Ovary (tissue), 9 donors: ENCODE measurements around the gene MAP3K9. TPM values are rescaled to one million over a fixed set of nuclear protein-coding genes. Genes with fewer than 3 reads are reported as not detected.

Experiments
- DNase-seq, 5 donors: peaks; one replicate each; pipeline ENCODE4 v3.0.0-alpha.2; 2019 to 2020
- H3K27ac ChIP-seq, 2 donors: fragments of 200-600 bp; one replicate each; pipeline versions ENCODE4 v1.5.1 to v1.8.0; 2019 to 2022
- H3K27me3 ChIP-seq: fragments of 200-600 bp; one replicate; pipeline ENCODE4 v1.8.0; 2022
- H3K36me3 ChIP-seq: fragments of 200-600 bp; sonication (generic); one replicate; pipeline ENCODE4 v1.5.1; 2019
- H3K4me1 ChIP-seq: one replicate; pipeline ENCODE4 v1.8.1; 2013; ENCODE audit warnings: mild to moderate bottlenecking, moderate library complexity; ENCODE audit not compliant: insufficient read depth
- H3K4me3 ChIP-seq: fragments of 200-600 bp; sonication (generic); one replicate; pipeline ENCODE4 v1.5.1; 2017
- H3K9me3 ChIP-seq, 2 donors: fragments of 200-600 bp in 1 of 2; sonication (generic) in 1 of 2; one replicate each; pipeline versions ENCODE4 v1.5.1 to v1.8.1; 2013 to 2019; ENCODE audit warnings: mild to moderate bottlenecking in 1 of 2, moderate library complexity in 1 of 2
- EP300 ChIP-seq: sonication (generic); formaldehyde crosslinking; IDR thresholded peaks from one replicate; pipeline ENCODE4 v1.6.1; 2017; ENCODE audit warnings: antibody characterized with exemption
- POLR2A ChIP-seq: fragments of 450-650 bp; IDR thresholded peaks from one replicate; pipeline ENCODE4 v1.6.1; 2017; ENCODE audit warnings: antibody characterized with exemption, mild to moderate bottlenecking, moderate library complexity
- WGBS, 3 donors: extraction: QIAGEN DNeasy Blood & Tissue Kit in 1 of 3; methylation state at CpG; one replicate each; pipeline versions ENCODE4 v1.1.5 to v1.1.7; 2013 to 2017; 5-methylcytosine and 5-hydroxymethylcytosine counted together
- intact Hi-C, 4 donors: fragments of 100-400 bp; cut with DNase I; formaldehyde crosslinking; loops; one replicate each; pipeline versions ENCODE4 v1.11.0 to v1.15.1; 2022 to 2023
- polyA plus RNA-seq, 2 donors: library from polyadenylated mRNA; stranded (reverse); fragments of 200-250 nt in 1 of 2; fragments of 350-450 nt in 1 of 2; fragmentation: Illumina TruSeq in 1 of 2; extraction: RNeasy Lipid Tissue Mini Kit (QIAGEN cat#74804) in 1 of 2; gene quantifications; one replicate each; pipeline ENCODE4 v1.2.3, GENCODE V29; 2013 to 2014
- total RNA-seq, 7 donors: library from RNA; depleted of rRNA in 2 of 7; stranded (reverse); fragments of >200 nt in 2 of 7; fragmentation: NEBNext Ultra II Directional in 3 of 7; extraction: Animal tissue kit (Norgen Biotek cat#: 25700) in 3 of 7; gene quantifications; one replicate each; pipeline versions ENCODE4 v1.1.0 to v1.2.4, GENCODE V29; 2016 to 2023
- TF ChIP-seq, protein P1 (sequence below), 3 donors: fragments of 450-650 bp in 2 of 3; fragments of 200-600 bp in 1 of 3; IDR thresholded peaks; one replicate each; pipeline versions ENCODE4 v1.5.1 to v1.8.0; 2016 to 2022; ENCODE audit warnings: antibody characterized with exemption in 3 of 3, mild to moderate bottlenecking in 1 of 3
- donor health status: DM: no; HTN: no; CAD: no; lungs with moderate emphysema.
- donor health status: DM: no; HTN: no; CAD: no.
- donor health status: Bipolar disorder and iron deficiency.
- donor health status: DM: yes; HTN: yes; CAD: no.
- donor health status: DM: no; HTN: no; CAD: no.
- donor health status: DM: yes; HTN: yes; CAD: no.

MAP3K9 gene
- total and polyA plus RNA-seq, 9 donors: 0.80 to 3.7 (median 1.9) TPM

DNA sequence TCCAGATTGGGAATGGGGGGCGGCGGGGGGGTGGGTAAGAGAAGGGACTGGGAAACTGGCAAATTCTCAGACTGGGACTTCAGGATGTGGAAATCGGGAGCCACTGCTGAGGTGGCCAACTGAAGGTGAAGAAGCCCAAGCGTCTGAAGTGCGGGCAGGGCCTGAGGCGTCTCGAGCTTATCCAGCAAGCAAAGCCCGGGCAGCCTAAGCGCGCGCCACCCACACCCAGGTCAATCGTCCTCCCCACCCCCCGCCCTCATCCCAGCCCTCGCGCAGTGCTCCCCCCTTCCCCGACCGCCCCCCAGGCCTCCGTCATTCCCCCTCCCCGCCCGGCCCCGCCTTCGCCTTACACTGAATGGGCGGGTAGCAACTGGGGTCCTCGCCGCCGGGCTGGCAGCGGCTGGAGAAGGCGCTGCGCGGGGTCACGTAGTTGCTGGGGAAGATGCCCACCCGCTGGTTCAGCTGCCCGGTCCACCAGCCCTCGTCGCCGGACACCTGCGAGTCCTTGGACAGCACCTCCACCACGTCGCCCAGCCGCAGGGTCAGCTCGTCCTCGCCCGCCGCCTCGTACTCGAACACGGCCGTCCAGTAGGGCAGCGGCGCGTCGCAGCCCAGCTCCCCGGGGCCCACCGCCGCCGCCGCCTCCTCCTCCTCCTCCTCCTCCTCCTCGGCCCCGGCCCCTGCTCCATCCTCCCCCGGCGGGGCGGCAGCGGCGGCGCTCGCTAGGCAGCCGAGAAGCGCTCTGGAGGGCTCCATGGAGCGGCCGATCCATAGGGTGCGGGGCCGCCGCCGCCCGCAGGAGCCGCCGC, 693 bp downstream of the MAP3K9 start:
- H3K36me3 ChIP-seq: no peaks in the 10 kb centered on the region
- 1% methylated on average over 26 to 77 of the region's 77 CpGs for WGBS, 3 donors
- no peaks in the 10 kb centered on the region for H3K27me3 ChIP-seq
- peak; percentile 24 to 52 (median 47) for DNase-seq
- no peaks in the 10 kb centered on the region for H3K9me3 ChIP-seq
- no peaks in the 10 kb centered on the region for H3K4me1 ChIP-seq
- intact Hi-C loops: no loop called here
- H3K27ac ChIP-seq: peak overlapping the region; percentile 57 to 70
- peak overlapping the region; percentile 56 for H3K4me3 ChIP-seq
- TF ChIP-seq, protein P1, sequence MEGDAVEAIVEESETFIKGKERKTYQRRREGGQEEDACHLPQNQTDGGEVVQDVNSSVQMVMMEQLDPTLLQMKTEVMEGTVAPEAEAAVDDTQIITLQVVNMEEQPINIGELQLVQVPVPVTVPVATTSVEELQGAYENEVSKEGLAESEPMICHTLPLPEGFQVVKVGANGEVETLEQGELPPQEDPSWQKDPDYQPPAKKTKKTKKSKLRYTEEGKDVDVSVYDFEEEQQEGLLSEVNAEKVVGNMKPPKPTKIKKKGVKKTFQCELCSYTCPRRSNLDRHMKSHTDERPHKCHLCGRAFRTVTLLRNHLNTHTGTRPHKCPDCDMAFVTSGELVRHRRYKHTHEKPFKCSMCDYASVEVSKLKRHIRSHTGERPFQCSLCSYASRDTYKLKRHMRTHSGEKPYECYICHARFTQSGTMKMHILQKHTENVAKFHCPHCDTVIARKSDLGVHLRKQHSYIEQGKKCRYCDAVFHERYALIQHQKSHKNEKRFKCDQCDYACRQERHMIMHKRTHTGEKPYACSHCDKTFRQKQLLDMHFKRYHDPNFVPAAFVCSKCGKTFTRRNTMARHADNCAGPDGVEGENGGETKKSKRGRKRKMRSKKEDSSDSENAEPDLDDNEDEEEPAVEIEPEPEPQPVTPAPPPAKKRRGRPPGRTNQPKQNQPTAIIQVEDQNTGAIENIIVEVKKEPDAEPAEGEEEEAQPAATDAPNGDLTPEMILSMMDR (IDR thresholded peaks at IDR 0.05): no peak
- TF ChIP-seq EP300: no peak
- no peak for TF ChIP-seq POLR2A

DNA sequence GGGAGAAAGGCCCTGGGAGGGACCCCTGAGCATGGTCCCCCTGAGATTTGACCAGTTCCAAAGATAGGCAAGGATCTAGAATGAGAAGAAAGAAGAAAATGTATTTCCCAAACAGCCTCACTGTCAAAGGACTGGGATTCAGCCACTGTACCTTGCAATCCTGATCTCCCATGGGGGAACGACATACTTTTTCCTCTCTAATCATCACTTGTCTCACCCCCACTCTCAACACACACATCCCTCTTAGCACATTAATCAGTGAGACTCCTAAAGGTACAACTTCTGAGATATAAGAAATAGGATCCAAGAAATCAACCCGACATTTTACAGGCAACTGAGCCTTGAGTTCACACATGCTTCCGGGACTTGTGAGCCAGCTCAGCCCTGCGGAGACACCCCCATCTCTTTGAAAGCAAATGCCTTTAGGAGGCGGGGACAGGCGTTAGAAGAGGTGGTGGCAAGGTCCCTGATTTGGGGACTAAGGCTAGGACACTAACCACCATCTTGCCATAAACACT, 1.4 kb downstream of the MAP3K9 start:
- H3K4me1 ChIP-seq: no peaks in the 10 kb centered on the region
- H3K27me3 ChIP-seq: no peaks in the 10 kb centered on the region
- TF ChIP-seq, protein P1 (IDR thresholded peaks at IDR 0.05): no peak
- TF ChIP-seq POLR2A (no peak), EP300 (no peak)
- no peak overlapping the region for H3K27ac ChIP-seq
- no peaks in the 10 kb centered on the region for H3K36me3 ChIP-seq
- DNase-seq: no peak
- intact Hi-C loops: no loop called here
- H3K9me3 ChIP-seq: no peaks in the 10 kb centered on the region
- H3K4me3 ChIP-seq: peak overlapping the region; percentile 56
- WGBS, 3 donors: 15 to 21% (median 19%) methylated on average over 6 of the region's 6 CpGs

DNA sequence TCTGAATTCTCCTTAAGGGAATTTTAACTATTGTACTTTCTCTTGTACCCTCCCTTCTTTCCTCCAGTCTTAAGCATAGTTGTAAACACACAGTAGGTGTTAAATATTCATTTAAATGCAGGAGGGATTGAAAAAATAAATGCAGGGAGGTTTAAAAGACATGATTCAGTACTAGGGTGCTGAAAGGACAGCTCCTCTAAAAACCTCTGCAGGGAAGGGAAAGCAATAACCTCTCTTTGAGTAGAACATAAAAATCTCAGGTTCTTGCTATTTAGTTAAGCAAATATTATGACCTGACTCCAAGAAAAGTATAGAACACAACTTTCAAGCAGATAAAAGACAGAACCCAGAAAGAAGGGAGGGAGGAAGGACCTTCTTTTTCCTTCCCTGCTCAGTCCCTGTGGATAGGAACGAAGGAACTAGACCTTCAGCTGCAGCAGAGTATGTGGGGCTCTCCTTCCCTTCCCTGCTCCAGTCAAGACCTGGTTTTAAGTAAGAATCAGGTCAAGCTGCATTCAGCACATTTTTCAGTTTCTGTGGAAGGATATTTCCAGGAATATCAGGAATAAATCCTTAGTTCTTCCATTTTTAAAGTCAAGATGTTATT, 4.7 kb downstream of the MAP3K9 start:
- Histone ChIP-seq H3K9me3 (no peaks in the 10 kb centered on the region), H3K4me3 (no peak overlapping the region), H3K36me3 (no peaks in the 10 kb centered on the region), H3K4me1 (no peaks in the 10 kb centered on the region), H3K27me3 (no peaks in the 10 kb centered on the region), H3K27ac (no peak overlapping the region)
- WGBS, 3 donors: 79 to 90% (median 81%) methylated on average over 1 of the region's 1 CpG
- intact Hi-C loops: no loop called here
- no peak for TF ChIP-seq POLR2A
- TF ChIP-seq EP300: no peak
- TF ChIP-seq, protein P1 (IDR thresholded peaks at IDR 0.05): no peak
- no peak for DNase-seq

DNA sequence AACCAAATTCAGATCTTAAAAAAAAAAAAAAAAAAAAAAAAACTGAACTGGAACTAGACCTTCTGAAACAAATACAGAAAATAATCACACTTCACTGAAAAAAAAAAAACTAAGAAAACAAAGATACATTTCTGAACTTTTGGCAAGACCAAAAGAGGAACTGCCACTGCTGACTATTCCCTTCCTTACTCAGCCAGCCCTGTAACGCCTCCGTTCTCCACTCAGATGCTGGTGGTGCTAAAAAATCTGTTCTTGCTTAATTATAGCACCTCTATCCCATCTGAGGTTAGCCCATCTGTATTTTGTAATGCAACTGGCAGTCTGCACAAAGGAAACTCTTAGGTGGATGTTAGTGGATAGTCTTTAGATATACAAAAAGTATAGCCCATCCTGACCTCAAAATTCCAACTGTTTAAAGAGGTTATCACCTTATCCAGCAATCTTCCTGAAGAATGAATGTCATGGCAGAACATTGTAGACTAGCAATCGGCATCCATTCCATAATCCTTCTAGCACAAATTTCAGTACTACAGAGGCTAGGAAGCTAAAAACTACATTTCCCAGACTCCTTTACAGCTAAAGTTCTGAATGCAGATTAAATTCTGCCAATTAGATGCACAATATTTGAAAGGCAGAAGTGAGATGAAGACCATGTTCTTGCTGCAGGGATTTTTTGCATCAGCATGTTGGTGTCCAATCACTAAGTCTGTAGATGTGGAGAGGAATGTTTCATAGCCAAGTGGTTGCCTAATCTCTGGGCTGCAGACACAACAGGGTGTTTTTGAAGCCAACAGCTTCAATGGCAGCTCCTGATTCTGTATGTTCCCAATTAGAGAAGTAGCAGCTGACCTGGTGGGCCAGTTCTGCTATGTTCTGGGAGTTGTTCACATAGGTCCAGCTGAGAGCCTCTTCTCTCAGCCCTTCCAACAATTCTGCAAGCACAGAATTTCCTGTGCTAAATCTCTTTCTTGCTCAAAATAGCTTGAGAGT, 5.7 kb downstream of the MAP3K9 start:
- Histone ChIP-seq H3K9me3 (no peaks in the 10 kb centered on the region), H3K4me3 (no peak overlapping the region), H3K36me3 (no peaks in the 10 kb centered on the region), H3K27ac (no peak overlapping the region), H3K27me3 (no peaks in the 10 kb centered on the region), H3K4me1 (no peaks in the 10 kb centered on the region)
- TF ChIP-seq, protein P1 (IDR thresholded peaks at IDR 0.05): no peak
- TF ChIP-seq POLR2A: no peak
- TF ChIP-seq EP300: no peak
- no peak for DNase-seq
- WGBS, 3 donors: 87 to 91% (median 89%) methylated on average over 3 of the region's 3 CpGs
- intact Hi-C loops: no loop called here
